ENCODE results near the gene ADGRL3. TPM values are rescaled to one million over a fixed set of nuclear protein-coding genes. Genes with fewer than 3 reads are reported as not detected.

The ADGRL3 gene
- total and polyA plus RNA-seq, 2 donors (not counting 1 experiment from before 2014, with no cell fraction given), result under 0.01 to 0.05 TPM

DNA sequence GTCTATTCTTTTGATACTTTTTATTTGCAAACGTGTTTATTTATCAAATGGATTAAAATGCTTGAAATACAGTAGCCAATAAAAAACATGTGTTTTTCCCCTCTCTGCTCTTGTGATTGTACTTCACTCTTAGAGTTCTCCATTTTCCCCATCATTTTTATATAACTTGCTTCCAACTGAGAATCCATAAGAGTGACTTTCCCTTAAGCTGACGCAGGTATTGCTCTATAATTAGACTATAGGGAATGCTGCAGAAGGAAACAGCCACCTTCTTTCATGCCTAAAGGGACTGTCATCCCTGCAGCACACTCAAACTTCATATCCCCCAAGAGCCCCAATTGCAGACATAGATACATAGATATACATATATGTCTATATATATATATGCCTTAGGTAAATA is 456.9 kb downstream of the ADGRL3 start:
- TF ChIP-seq, protein P1, sequence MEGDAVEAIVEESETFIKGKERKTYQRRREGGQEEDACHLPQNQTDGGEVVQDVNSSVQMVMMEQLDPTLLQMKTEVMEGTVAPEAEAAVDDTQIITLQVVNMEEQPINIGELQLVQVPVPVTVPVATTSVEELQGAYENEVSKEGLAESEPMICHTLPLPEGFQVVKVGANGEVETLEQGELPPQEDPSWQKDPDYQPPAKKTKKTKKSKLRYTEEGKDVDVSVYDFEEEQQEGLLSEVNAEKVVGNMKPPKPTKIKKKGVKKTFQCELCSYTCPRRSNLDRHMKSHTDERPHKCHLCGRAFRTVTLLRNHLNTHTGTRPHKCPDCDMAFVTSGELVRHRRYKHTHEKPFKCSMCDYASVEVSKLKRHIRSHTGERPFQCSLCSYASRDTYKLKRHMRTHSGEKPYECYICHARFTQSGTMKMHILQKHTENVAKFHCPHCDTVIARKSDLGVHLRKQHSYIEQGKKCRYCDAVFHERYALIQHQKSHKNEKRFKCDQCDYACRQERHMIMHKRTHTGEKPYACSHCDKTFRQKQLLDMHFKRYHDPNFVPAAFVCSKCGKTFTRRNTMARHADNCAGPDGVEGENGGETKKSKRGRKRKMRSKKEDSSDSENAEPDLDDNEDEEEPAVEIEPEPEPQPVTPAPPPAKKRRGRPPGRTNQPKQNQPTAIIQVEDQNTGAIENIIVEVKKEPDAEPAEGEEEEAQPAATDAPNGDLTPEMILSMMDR (conservative IDR thresholded peaks at IDR 0.05 in 1 of 2, IDR thresholded peaks at IDR 0.05 in 1 of 2; ENCODE audit: low read depth in 1 of 2, low read length in 2 of 2), result no peak
- no peak for TF ChIP-seq EZH2 (IDR thresholded peaks at IDR 0.05; ENCODE audit: low read length, missing control alignments)
- no peak overlapping the region for H2AFZ ChIP-seq (ENCODE audit: low read length)
- H3K4me1 ChIP-seq (ENCODE audit: control insufficient read depth, extremely low read depth, insufficient read depth, low read length), result no peaks in the 10 kb centered on the region
- no peak for DNase-seq (ENCODE audit: low read depth in 2 of 2)
- no peak overlapping the region for H3K9ac ChIP-seq (ENCODE audit: insufficient read depth, low read length)
- no peaks in the 10 kb centered on the region for H4K20me1 ChIP-seq (ENCODE audit: control insufficient read depth, extremely low read depth, insufficient read depth, low read length)
- no peaks in the 10 kb centered on the region for H3K36me3 ChIP-seq (ENCODE audit: control insufficient read depth, insufficient read depth, low read length)
- no peaks in the 10 kb centered on the region for H3K27me3 ChIP-seq (ENCODE audit: control insufficient read depth, insufficient read depth, low read length)
- H3K27ac ChIP-seq (ENCODE audit: insufficient read depth, low read length), result no peak overlapping the region
- no peak overlapping the region for H3K4me2 ChIP-seq (ENCODE audit: extremely low read depth, insufficient read depth, low read length)
- no peaks in the 10 kb centered on the region for H3K9me3 ChIP-seq (ENCODE audit: control insufficient read depth, insufficient read depth, low read depth, low read length)
- H3K4me3 ChIP-seq (replicated peaks in 1 of 4; ENCODE audit: control extremely low read depth in 1 of 4, insufficient read depth in 1 of 4, low read depth in 3 of 4, low read length in 4 of 4), result no peak overlapping the region
- H3K79me2 ChIP-seq (ENCODE audit: control insufficient read depth, insufficient read depth, low read length), result no peaks in the 10 kb centered on the region

DNA sequence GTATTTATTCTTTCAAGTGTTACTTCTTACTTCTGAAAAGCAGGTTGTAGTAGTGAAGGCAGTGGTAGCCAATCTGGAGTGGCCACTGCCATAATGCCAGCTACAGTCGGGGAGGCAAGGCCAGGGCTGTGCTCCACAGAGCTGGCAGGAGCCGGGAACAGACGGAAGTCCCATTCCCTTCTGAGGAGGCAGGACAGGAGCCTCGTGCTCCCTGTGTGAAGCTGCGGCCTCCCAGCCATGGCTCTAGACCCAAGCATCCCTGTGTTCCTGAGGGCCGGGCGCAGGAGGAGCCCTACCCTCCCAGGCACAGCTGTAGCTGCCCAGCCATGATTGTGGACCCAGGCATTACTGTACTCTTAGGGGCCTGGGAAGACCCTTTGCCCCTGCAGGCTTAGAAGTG is 461.8 kb downstream of the ADGRL3 start:
- no peak overlapping the region for H3K27ac ChIP-seq (ENCODE audit: insufficient read depth, low read length)
- no peaks in the 10 kb centered on the region for H4K20me1 ChIP-seq (ENCODE audit: control insufficient read depth, extremely low read depth, insufficient read depth, low read length)
- H3K4me3 ChIP-seq (replicated peaks in 1 of 4; ENCODE audit: control extremely low read depth in 1 of 4, insufficient read depth in 1 of 4, low read depth in 3 of 4, low read length in 4 of 4), result no peak overlapping the region
- H3K36me3 ChIP-seq (ENCODE audit: control insufficient read depth, insufficient read depth, low read length), result no peaks in the 10 kb centered on the region
- TF ChIP-seq, protein P1 (conservative IDR thresholded peaks at IDR 0.05 in 1 of 2, IDR thresholded peaks at IDR 0.05 in 1 of 2; ENCODE audit: low read depth in 1 of 2, low read length in 2 of 2), result no peak
- TF ChIP-seq EZH2 (IDR thresholded peaks at IDR 0.05; ENCODE audit: low read length, missing control alignments), result no peak
- DNase-seq (ENCODE audit: low read depth in 2 of 2), result no peak
- no peaks in the 10 kb centered on the region for H3K4me1 ChIP-seq (ENCODE audit: control insufficient read depth, extremely low read depth, insufficient read depth, low read length)
- no peaks in the 10 kb centered on the region for H3K27me3 ChIP-seq (ENCODE audit: control insufficient read depth, insufficient read depth, low read length)
- H2AFZ ChIP-seq (ENCODE audit: low read length), result no peak overlapping the region
- no peak overlapping the region for H3K4me2 ChIP-seq (ENCODE audit: extremely low read depth, insufficient read depth, low read length)
- no peaks in the 10 kb centered on the region for H3K79me2 ChIP-seq (ENCODE audit: control insufficient read depth, insufficient read depth, low read length)
- no peaks in the 10 kb centered on the region for H3K9me3 ChIP-seq (ENCODE audit: control insufficient read depth, insufficient read depth, low read depth, low read length)
- no peak overlapping the region for H3K9ac ChIP-seq (ENCODE audit: insufficient read depth, low read length)

DNA sequence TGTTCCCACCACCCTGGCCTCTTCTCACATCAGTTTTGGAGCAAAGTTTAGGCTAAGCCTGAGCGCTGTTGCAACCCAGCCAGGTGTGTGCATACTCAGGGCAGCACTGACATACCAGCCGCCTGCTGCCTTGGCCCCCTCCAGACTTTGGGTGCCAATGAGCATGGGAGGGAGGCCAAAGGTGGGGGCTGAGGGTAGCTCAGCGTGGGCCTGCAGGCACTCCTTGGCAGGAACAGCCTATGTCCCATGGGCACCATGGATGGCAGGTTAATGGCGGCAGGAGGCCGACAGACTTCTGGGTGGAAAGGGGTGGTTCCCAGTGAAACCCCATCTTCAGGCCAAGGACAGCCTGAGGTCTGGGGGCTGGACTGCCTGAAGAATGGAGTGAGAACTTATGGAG is 462.2 kb downstream of the ADGRL3 start:
- Histone ChIP-seq H3K27ac (ENCODE audit: insufficient read depth, low read length) (no peak overlapping the region), H3K4me2 (ENCODE audit: extremely low read depth, insufficient read depth, low read length) (no peak overlapping the region), H3K79me2 (ENCODE audit: control insufficient read depth, insufficient read depth, low read length) (no peaks in the 10 kb centered on the region), H3K4me3 (replicated peaks in 1 of 4; ENCODE audit: control extremely low read depth in 1 of 4, insufficient read depth in 1 of 4, low read depth in 3 of 4, low read length in 4 of 4) (no peak overlapping the region), H4K20me1 (ENCODE audit: control insufficient read depth, extremely low read depth, insufficient read depth, low read length) (no peaks in the 10 kb centered on the region), H3K9me3 (ENCODE audit: control insufficient read depth, insufficient read depth, low read depth, low read length) (no peaks in the 10 kb centered on the region), H3K4me1 (ENCODE audit: control insufficient read depth, extremely low read depth, insufficient read depth, low read length) (no peaks in the 10 kb centered on the region), H3K27me3 (ENCODE audit: control insufficient read depth, insufficient read depth, low read length) (no peaks in the 10 kb centered on the region), H2AFZ (ENCODE audit: low read length) (no peak overlapping the region), H3K9ac (ENCODE audit: insufficient read depth, low read length) (no peak overlapping the region), H3K36me3 (ENCODE audit: control insufficient read depth, insufficient read depth, low read length) (no peaks in the 10 kb centered on the region)
- no peak for DNase-seq (ENCODE audit: low read depth in 2 of 2)
- TF ChIP-seq, protein P1 (conservative IDR thresholded peaks at IDR 0.05 in 1 of 2, IDR thresholded peaks at IDR 0.05 in 1 of 2; ENCODE audit: low read depth in 1 of 2, low read length in 2 of 2), result no peak
- TF ChIP-seq EZH2 (IDR thresholded peaks at IDR 0.05; ENCODE audit: low read length, missing control alignments), result no peak
